ENCODE results near the gene ATXN10. TPM values are rescaled to one million over a fixed set of nuclear protein-coding genes. Genes with fewer than 3 reads are reported as not detected.

ATXN10 gene
- polyA plus RNA-seq, 3 donors = 60.1 to 106 (median 92.4) TPM

DNA sequence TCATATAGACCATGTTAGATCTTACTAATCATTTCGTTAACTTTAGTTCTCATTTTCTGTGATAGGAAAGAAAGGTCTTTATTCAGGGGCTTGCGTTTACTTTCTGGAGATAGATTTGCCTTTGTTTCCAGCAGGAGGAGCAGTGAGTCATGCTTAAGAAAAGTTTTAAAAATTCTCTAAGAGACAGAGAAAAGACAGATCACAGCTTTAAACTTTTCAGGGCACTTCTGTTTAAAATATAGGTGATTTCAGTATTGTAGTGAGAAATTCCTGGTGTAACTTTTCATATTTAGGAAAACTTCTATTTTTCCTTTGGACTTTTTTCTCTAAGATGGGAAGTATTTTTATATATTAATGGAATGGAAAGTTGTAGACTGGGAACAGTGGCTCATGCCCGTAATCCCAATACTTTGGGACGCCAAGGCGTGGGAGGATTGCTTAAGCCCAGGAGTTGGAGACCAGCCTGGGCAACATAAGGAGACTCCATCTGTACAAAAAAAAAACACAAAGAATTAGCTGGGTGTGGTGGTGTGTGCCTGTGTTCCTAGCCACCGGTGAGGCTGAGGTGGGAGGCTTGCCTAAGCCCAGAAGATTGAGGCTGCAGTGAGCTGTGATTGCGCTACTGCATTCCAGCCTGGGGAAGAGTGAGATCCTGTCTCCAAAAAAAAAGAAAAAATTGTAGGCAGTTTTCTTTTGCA, 60.3 kb downstream of the ATXN10 start:
- no peaks in the 10 kb centered on the region for H3K9me3 Mint-ChIP-seq
- 88% methylated on average over 1 of the region's 7 CpGs for WGBS (ENCODE audit: insufficient coverage)
- Histone ChIP-seq H3K4me3 (replicated peaks in 1 of 3; ENCODE audit: low read depth in 2 of 3, low read length in 3 of 3) (no peak overlapping the region), H3K9ac (ENCODE audit: insufficient read depth, low read length, poor library complexity, severe bottlenecking) (no peak overlapping the region), H4K20me1 (ENCODE audit: insufficient read depth, low read length) (peaks cover under 1% of the 10 kb centered on the region), H3K9me3 (replicated peaks in 1 of 2; ENCODE audit: control insufficient read depth in 1 of 2, insufficient read depth in 1 of 2, low read length in 2 of 2) (no peaks in the 10 kb centered on the region), H3K27ac (ENCODE audit: low read depth in 1 of 2, low read length in 2 of 2) (no peak overlapping the region), H3K79me2 (ENCODE audit: insufficient read depth, low read length) (peaks cover under 1% of the 10 kb centered on the region), H3K27me3 (ENCODE audit: control insufficient read depth in 2 of 2, insufficient read depth in 2 of 2, low read length in 2 of 2) (no peaks in the 10 kb centered on the region), H3K4me2 (replicated peaks; ENCODE audit: extremely low read depth, low read length, poor library complexity, severe bottlenecking) (no peak overlapping the region), H3K4me1 (ENCODE audit: control insufficient read depth in 1 of 2, insufficient read depth in 2 of 2, low read length in 2 of 2) (no peaks in the 10 kb centered on the region), H3K36me3 (replicated peaks in 1 of 2; ENCODE audit: control insufficient read depth in 1 of 2, insufficient read depth in 2 of 2, low read length in 2 of 2) (peaks cover 28 to 73% of the 10 kb centered on the region in 2 donors), H2AFZ (ENCODE audit: insufficient read depth, low read depth, low read length, poor library complexity, severe bottlenecking) (no peak overlapping the region)
- intact Hi-C loops (cut with micrococcal nuclease) = no loop called here
- H3K27me3 Mint-ChIP-seq (ENCODE audit: low read depth in 3 of 3) = no peaks in the 10 kb centered on the region
- H3K27ac Mint-ChIP-seq = no peak overlapping the region
- no peak for DNase-seq
- TF ChIP-seq, protein P1, sequence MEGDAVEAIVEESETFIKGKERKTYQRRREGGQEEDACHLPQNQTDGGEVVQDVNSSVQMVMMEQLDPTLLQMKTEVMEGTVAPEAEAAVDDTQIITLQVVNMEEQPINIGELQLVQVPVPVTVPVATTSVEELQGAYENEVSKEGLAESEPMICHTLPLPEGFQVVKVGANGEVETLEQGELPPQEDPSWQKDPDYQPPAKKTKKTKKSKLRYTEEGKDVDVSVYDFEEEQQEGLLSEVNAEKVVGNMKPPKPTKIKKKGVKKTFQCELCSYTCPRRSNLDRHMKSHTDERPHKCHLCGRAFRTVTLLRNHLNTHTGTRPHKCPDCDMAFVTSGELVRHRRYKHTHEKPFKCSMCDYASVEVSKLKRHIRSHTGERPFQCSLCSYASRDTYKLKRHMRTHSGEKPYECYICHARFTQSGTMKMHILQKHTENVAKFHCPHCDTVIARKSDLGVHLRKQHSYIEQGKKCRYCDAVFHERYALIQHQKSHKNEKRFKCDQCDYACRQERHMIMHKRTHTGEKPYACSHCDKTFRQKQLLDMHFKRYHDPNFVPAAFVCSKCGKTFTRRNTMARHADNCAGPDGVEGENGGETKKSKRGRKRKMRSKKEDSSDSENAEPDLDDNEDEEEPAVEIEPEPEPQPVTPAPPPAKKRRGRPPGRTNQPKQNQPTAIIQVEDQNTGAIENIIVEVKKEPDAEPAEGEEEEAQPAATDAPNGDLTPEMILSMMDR (IDR thresholded peaks at IDR 0.05) = no peak
- H3K36me3 Mint-ChIP-seq = peaks cover 33 to 61% of the 10 kb centered on the region in 2 donors
- H3K4me1 Mint-ChIP-seq = no peaks in the 10 kb centered on the region
- H3K4me3 Mint-ChIP-seq = no peak overlapping the region

DNA sequence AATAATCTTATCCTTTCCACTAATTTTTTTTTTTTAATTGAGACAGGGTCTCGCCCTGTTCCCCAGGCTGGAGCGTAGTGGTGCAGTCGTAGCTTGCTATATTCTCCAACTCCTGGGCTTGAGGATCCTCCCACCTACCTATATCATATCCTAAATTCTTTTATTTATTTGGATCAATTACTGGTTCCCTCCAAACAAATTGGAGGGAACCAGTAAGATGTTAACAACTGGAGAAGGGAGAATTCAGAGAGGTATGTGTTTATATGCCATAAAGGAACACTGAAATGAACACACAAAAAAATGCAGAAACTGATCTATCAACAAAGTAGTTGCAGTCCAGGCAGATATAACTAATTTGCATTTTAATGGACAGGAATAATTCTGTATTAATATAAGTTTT, 63.6 kb downstream of the ATXN10 start:
- H3K27ac ChIP-seq (ENCODE audit: low read depth in 1 of 2, low read length in 2 of 2) = no peak overlapping the region
- no peak overlapping the region for H3K9ac ChIP-seq (ENCODE audit: insufficient read depth, low read length, poor library complexity, severe bottlenecking)
- no peak overlapping the region for H3K4me3 Mint-ChIP-seq
- H3K4me1 Mint-ChIP-seq = no peaks in the 10 kb centered on the region
- 100% methylated on average over 2 of the region's 3 CpGs for WGBS (ENCODE audit: insufficient coverage)
- no peaks in the 10 kb centered on the region for H3K27me3 ChIP-seq (ENCODE audit: control insufficient read depth in 2 of 2, insufficient read depth in 2 of 2, low read length in 2 of 2)
- H3K4me2 ChIP-seq (replicated peaks; ENCODE audit: extremely low read depth, low read length, poor library complexity, severe bottlenecking) = no peak overlapping the region
- no peaks in the 10 kb centered on the region for H3K9me3 ChIP-seq (replicated peaks in 1 of 2; ENCODE audit: control insufficient read depth in 1 of 2, insufficient read depth in 1 of 2, low read length in 2 of 2)
- H3K9me3 Mint-ChIP-seq = no peaks in the 10 kb centered on the region
- no peak overlapping the region for H2AFZ ChIP-seq (ENCODE audit: insufficient read depth, low read depth, low read length, poor library complexity, severe bottlenecking)
- H3K27ac Mint-ChIP-seq = no peak overlapping the region
- H3K36me3 Mint-ChIP-seq = peaks cover 50 to 71% of the 10 kb centered on the region in 2 donors
- no peaks in the 10 kb centered on the region for H4K20me1 ChIP-seq (ENCODE audit: insufficient read depth, low read length)
- H3K79me2 ChIP-seq (ENCODE audit: insufficient read depth, low read length) = no peaks in the 10 kb centered on the region
- DNase-seq = no peak
- peaks cover 35 to 87% of the 10 kb centered on the region in 2 donors for H3K36me3 ChIP-seq (replicated peaks in 1 of 2; ENCODE audit: control insufficient read depth in 1 of 2, insufficient read depth in 2 of 2, low read length in 2 of 2)
- H3K27me3 Mint-ChIP-seq (ENCODE audit: low read depth in 3 of 3) = peaks cover 0 to 1% (median 0%) of the 10 kb centered on the region in 3 donors
- intact Hi-C loops (cut with micrococcal nuclease) = no loop called here
- no peak overlapping the region for H3K4me3 ChIP-seq (replicated peaks in 1 of 3; ENCODE audit: low read depth in 2 of 3, low read length in 3 of 3)
- TF ChIP-seq, protein P1 (IDR thresholded peaks at IDR 0.05) = no peak
- no peaks in the 10 kb centered on the region for H3K4me1 ChIP-seq (ENCODE audit: control insufficient read depth in 1 of 2, insufficient read depth in 2 of 2, low read length in 2 of 2)

Measured in CD14-positive monocyte (primary cell).